HUES48 (cell line): ENCODE measurements around the gene BTNL8.
A peak's percentile ranks its signal among the peaks of the same experiment; 100 is the strongest.

Experiments
- H3K27ac ChIP-seq: one replicate; pipeline ENCODE4 v1.7.0; 2013; ENCODE audit warnings: low read depth, low read length, inconsistent platforms
- H3K27me3 ChIP-seq: 2 replicates; pipeline ENCODE4 v1.6.1; 2013; ENCODE audit warnings: mild to moderate bottlenecking, low read length; ENCODE audit not compliant: control insufficient read depth, insufficient read depth
- H3K36me3 ChIP-seq: 2 replicates; pipeline ENCODE4 v1.6.1; 2013; ENCODE audit warnings: low read length; ENCODE audit not compliant: control insufficient read depth, insufficient read depth
- H3K4me1 ChIP-seq: 2 replicates; pipeline ENCODE4 v1.6.1; 2013; ENCODE audit warnings: mild to moderate bottlenecking, low read length; ENCODE audit not compliant: control insufficient read depth, insufficient read depth
- H3K4me3 ChIP-seq: 2 replicates; pipeline ENCODE4 v1.5.1; 2013; ENCODE audit warnings: mild to moderate bottlenecking, low read depth, low read length
- H3K9ac ChIP-seq: 2 replicates; pipeline ENCODE4 v1.6.1; 2013; ENCODE audit warnings: mild to moderate bottlenecking, low read depth, low read length, moderate library complexity
- H3K9me3 ChIP-seq: 2 replicates; pipeline ENCODE4 v1.6.1; 2013; ENCODE audit warnings: low read length; ENCODE audit not compliant: control insufficient read depth, insufficient read depth

The BTNL8 gene

GRCh38 chr5:180898621-180899246, at the start of gene BTNL8:
Gene BTNL8, plus strand, starts transcription at chr5:180899159. Its CDS starts 152 bp downstream, at chr5:180899311.
- Histone ChIP-seq H3K27ac (no peak within 1 kb of the TSS), H3K27me3 (no peaks in the 10 kb centered on the region), H3K9me3 (peaks cover 28% of the 10 kb centered on the region), H3K36me3 (no peaks in the 10 kb centered on the region), H3K9ac (no peak within 1 kb of the TSS), H3K4me3 (no peak within 1 kb of the TSS), H3K4me1 (no peaks in the 10 kb centered on the region)

GRCh38 chr5:180849827-180850226, 49.1 kb upstream of the BTNL8 start:
- H3K36me3 ChIP-seq = peaks cover 64% of the 10 kb centered on the region
- H3K9me3 ChIP-seq = peaks cover 74% of the 10 kb centered on the region
- H3K9ac ChIP-seq = no peak overlapping the region
- H3K4me1 ChIP-seq = peaks cover under 1% of the 10 kb centered on the region
- H3K27ac ChIP-seq = no peak overlapping the region
- H3K27me3 ChIP-seq = no peaks in the 10 kb centered on the region
- H3K4me3 ChIP-seq = 0 out of 2 replicates have a peak overlapping the region, but pooled peaks have one; percentile 6

- H3K27ac ChIP-seq = no peak overlapping the region
- no peak overlapping the region for H3K9ac ChIP-seq
- peaks cover 70% of the 10 kb centered on the region for H3K9me3 ChIP-seq
- H3K4me3 ChIP-seq = no peak overlapping the region
- H3K27me3 ChIP-seq = no peaks in the 10 kb centered on the region
- H3K4me1 ChIP-seq = no peaks in the 10 kb centered on the region
- peaks cover 72% of the 10 kb centered on the region for H3K36me3 ChIP-seq
Measured at GRCh38 chr5:180850434-180851078, 48.4 kb upstream of the BTNL8 start.

- Histone ChIP-seq H3K27me3 (no peaks in the 10 kb centered on the region), H3K36me3 (peaks cover 72% of the 10 kb centered on the region), H3K9ac (no peak overlapping the region), H3K9me3 (peaks cover 55% of the 10 kb centered on the region), H3K4me1 (no peaks in the 10 kb centered on the region), H3K27ac (no peak overlapping the region), H3K4me3 (no peak overlapping the region)
Measured at GRCh38 chr5:180852495-180852894, 46.5 kb upstream of the BTNL8 start.

- no peak overlapping the region for H3K4me3 ChIP-seq
- H3K9me3 ChIP-seq = peaks cover 49% of the 10 kb centered on the region
- no peaks in the 10 kb centered on the region for H3K27me3 ChIP-seq
- H3K27ac ChIP-seq = no peak overlapping the region
- no peak overlapping the region for H3K9ac ChIP-seq
- H3K4me1 ChIP-seq = no peaks in the 10 kb centered on the region
- peaks cover 65% of the 10 kb centered on the region for H3K36me3 ChIP-seq
Measured at GRCh38 chr5:180853121-180853847, 45.7 kb upstream of the BTNL8 start.

- no peak overlapping the region for H3K4me3 ChIP-seq
- peaks cover 65% of the 10 kb centered on the region for H3K36me3 ChIP-seq
- H3K9ac ChIP-seq = no peak overlapping the region
- H3K9me3 ChIP-seq = peaks cover 43% of the 10 kb centered on the region
- H3K4me1 ChIP-seq = no peaks in the 10 kb centered on the region
- H3K27ac ChIP-seq = no peak overlapping the region
- no peaks in the 10 kb centered on the region for H3K27me3 ChIP-seq
Measured at GRCh38 chr5:180853848-180854176, 45.1 kb upstream of the BTNL8 start.

GRCh38 chr5:180858586-180858985, 40.4 kb upstream of the BTNL8 start:
- no peaks in the 10 kb centered on the region for H3K27me3 ChIP-seq
- H3K4me1 ChIP-seq = peaks cover 14% of the 10 kb centered on the region
- no peaks in the 10 kb centered on the region for H3K9me3 ChIP-seq
- no peak overlapping the region for H3K4me3 ChIP-seq
- H3K27ac ChIP-seq = no peak overlapping the region
- H3K9ac ChIP-seq = no peak overlapping the region
- H3K36me3 ChIP-seq = peaks cover 32% of the 10 kb centered on the region

- Histone ChIP-seq H3K9ac (peak overlapping the region; percentile 88), H3K27ac (peak overlapping the region; percentile 96), H3K4me3 (peak overlapping the region; percentile 98), H3K9me3 (no peaks in the 10 kb centered on the region), H3K4me1 (peaks cover 14% of the 10 kb centered on the region), H3K36me3 (peaks cover 18% of the 10 kb centered on the region), H3K27me3 (no peaks in the 10 kb centered on the region)
Measured at GRCh38 chr5:180860273-180860886, 38.6 kb upstream of the BTNL8 start.

- Histone ChIP-seq H3K27ac (peak within 1 kb of the TSS; percentile 96), H3K4me1 (peaks cover 14% of the 10 kb centered on the region), H3K36me3 (peaks cover 10% of the 10 kb centered on the region), H3K9ac (peak within 1 kb of the TSS; percentile 88), H3K4me3 (peak within 1 kb of the TSS; percentile 98), H3K9me3 (no peaks in the 10 kb centered on the region), H3K27me3 (no peaks in the 10 kb centered on the region)
Measured at GRCh38 chr5:180860887-180861822, 37.8 kb upstream of the BTNL8 start, which contains the start of gene ZFP62. Gene ZFP62, minus strand, starts transcription at chr5:180861276. Its CDS starts 57 bp downstream, at chr5:180861219.

GRCh38 chr5:180862645-180863044, 36.3 kb upstream of the BTNL8 start:
- Histone ChIP-seq H3K36me3 (0 out of 2 replicates have a peak, but pooled peaks cover 7% of the 10 kb centered on the region), H3K9ac (no peak overlapping the region), H3K27me3 (no peaks in the 10 kb centered on the region), H3K9me3 (no peaks in the 10 kb centered on the region), H3K27ac (no peak overlapping the region), H3K4me1 (peaks cover 14% of the 10 kb centered on the region), H3K4me3 (no peak overlapping the region)
